Stomach smooth muscle (tissue), 2 donors: ENCODE data around the gene CNTNAP5.

ENCODE experiments used
- H3K27ac ChIP-seq: one replicate; pipeline ENCODE4 v1.7.0; 2013; ENCODE audit warnings: mild to moderate bottlenecking, low read length, inconsistent platforms
- H3K27me3 ChIP-seq, 2 donors: one replicate each; pipeline ENCODE4 v1.7.0; 2013; ENCODE audit warnings: low read length in 2 of 2; ENCODE audit not compliant: insufficient read depth in 2 of 2, control insufficient read depth in 1 of 2
- H3K36me3 ChIP-seq, 2 donors: one replicate each; pipeline ENCODE4 v1.7.0; 2013; ENCODE audit warnings: low read length in 2 of 2; ENCODE audit not compliant: control insufficient read depth in 2 of 2, insufficient read depth in 2 of 2
- H3K4me1 ChIP-seq: one replicate; pipeline ENCODE4 v1.7.0; 2013; ENCODE audit warnings: low read length; ENCODE audit not compliant: control insufficient read depth, insufficient read depth
- H3K4me3 ChIP-seq, 2 donors: one replicate each; pipeline ENCODE4 v1.7.0; 2013; ENCODE audit warnings: low read length in 2 of 2
- H3K9ac ChIP-seq, 2 donors: one replicate each; pipeline ENCODE4 v1.7.0; 2013; ENCODE audit warnings: low read length in 2 of 2, mild to moderate bottlenecking in 1 of 2
- H3K9me3 ChIP-seq, 2 donors: one replicate each; pipeline ENCODE4 v1.7.0; 2013; ENCODE audit warnings: low read length in 2 of 2; ENCODE audit not compliant: control insufficient read depth in 2 of 2
- donor health status: healthy.
- donor health status: Pancreatic carcinoma.

The CNTNAP5 gene

GRCh38 chr2:124482551-124482950, 457.5 kb downstream of the CNTNAP5 start:
- H3K27me3 ChIP-seq = no peaks in the 10 kb centered on the region
- no peak overlapping the region for H3K9ac ChIP-seq
- no peaks in the 10 kb centered on the region for H3K36me3 ChIP-seq
- no peak overlapping the region for H3K27ac ChIP-seq
- peaks cover 0 to 3% of the 10 kb centered on the region in 2 donors for H3K9me3 ChIP-seq
- H3K4me1 ChIP-seq = no peaks in the 10 kb centered on the region
- no peak overlapping the region for H3K4me3 ChIP-seq

GRCh38 chr2:124485659-124486058, 460.6 kb downstream of the CNTNAP5 start:
- no peaks in the 10 kb centered on the region for H3K4me1 ChIP-seq
- H3K9ac ChIP-seq = no peak overlapping the region
- no peak overlapping the region for H3K4me3 ChIP-seq
- H3K36me3 ChIP-seq = no peaks in the 10 kb centered on the region
- H3K27ac ChIP-seq = no peak overlapping the region
- peaks cover 0 to 3% of the 10 kb centered on the region in 2 donors for H3K9me3 ChIP-seq
- H3K27me3 ChIP-seq = no peaks in the 10 kb centered on the region

- H3K4me3 ChIP-seq = no peak overlapping the region
- no peaks in the 10 kb centered on the region for H3K4me1 ChIP-seq
- H3K36me3 ChIP-seq = no peaks in the 10 kb centered on the region
- H3K27ac ChIP-seq = no peak overlapping the region
- H3K27me3 ChIP-seq = no peaks in the 10 kb centered on the region
- no peak overlapping the region for H3K9ac ChIP-seq
- peaks cover 0 to 3% of the 10 kb centered on the region in 2 donors for H3K9me3 ChIP-seq
Observed at GRCh38 chr2:124489686-124490085, 464.6 kb downstream of the CNTNAP5 start.

- no peak overlapping the region for H3K4me3 ChIP-seq
- H3K4me1 ChIP-seq = no peaks in the 10 kb centered on the region
- H3K9me3 ChIP-seq = no peaks in the 10 kb centered on the region
- H3K27me3 ChIP-seq = no peaks in the 10 kb centered on the region
- H3K36me3 ChIP-seq = no peaks in the 10 kb centered on the region
- no peak overlapping the region for H3K27ac ChIP-seq
- no peak overlapping the region for H3K9ac ChIP-seq
Observed at GRCh38 chr2:124501575-124502152, 476.6 kb downstream of the CNTNAP5 start.

GRCh38 chr2:124514236-124514635, 489.1 kb downstream of the CNTNAP5 start:
- H3K36me3 ChIP-seq = no peaks in the 10 kb centered on the region
- no peak overlapping the region for H3K27ac ChIP-seq
- H3K4me1 ChIP-seq = no peaks in the 10 kb centered on the region
- no peaks in the 10 kb centered on the region for H3K27me3 ChIP-seq
- no peak overlapping the region for H3K4me3 ChIP-seq
- H3K9ac ChIP-seq = no peak overlapping the region
- no peaks in the 10 kb centered on the region for H3K9me3 ChIP-seq

- no peak overlapping the region for H3K27ac ChIP-seq
- no peaks in the 10 kb centered on the region for H3K36me3 ChIP-seq
- H3K9me3 ChIP-seq = no peaks in the 10 kb centered on the region
- H3K9ac ChIP-seq = no peak overlapping the region
- no peak overlapping the region for H3K4me3 ChIP-seq
- H3K27me3 ChIP-seq = no peaks in the 10 kb centered on the region
- peaks cover 17% of the 10 kb centered on the region for H3K4me1 ChIP-seq
Observed at GRCh38 chr2:124520953-124521352, 495.9 kb downstream of the CNTNAP5 start.

- Histone ChIP-seq H3K9ac (no peak overlapping the region), H3K4me3 (no peak overlapping the region), H3K36me3 (no peaks in the 10 kb centered on the region), H3K27ac (no peak overlapping the region), H3K27me3 (no peaks in the 10 kb centered on the region), H3K9me3 (no peaks in the 10 kb centered on the region), H3K4me1 (peaks cover 17% of the 10 kb centered on the region)
Observed at GRCh38 chr2:124523096-124523495, 498.0 kb downstream of the CNTNAP5 start.

GRCh38 chr2:124524155-124524915, 499.2 kb downstream of the CNTNAP5 start:
- Histone ChIP-seq H3K4me1 (peaks cover 17% of the 10 kb centered on the region), H3K9ac (no peak overlapping the region), H3K4me3 (no peak overlapping the region), H3K27me3 (no peaks in the 10 kb centered on the region), H3K27ac (peak overlapping the region; percentile 6), H3K9me3 (no peaks in the 10 kb centered on the region), H3K36me3 (no peaks in the 10 kb centered on the region)

- H3K36me3 ChIP-seq = no peaks in the 10 kb centered on the region
- peaks cover 17% of the 10 kb centered on the region for H3K4me1 ChIP-seq
- no peak overlapping the region for H3K27ac ChIP-seq
Observed at GRCh38 chr2:124526221-124526620, 501.1 kb downstream of the CNTNAP5 start.

GRCh38 chr2:124530203-124530602, 505.1 kb downstream of the CNTNAP5 start:
- H3K4me1 ChIP-seq = peaks cover 21% of the 10 kb centered on the region
- H3K9ac ChIP-seq = no peak overlapping the region
- no peaks in the 10 kb centered on the region for H3K36me3 ChIP-seq
- no peak overlapping the region for H3K27ac ChIP-seq
- H3K4me3 ChIP-seq = no peak overlapping the region
- no peaks in the 10 kb centered on the region for H3K9me3 ChIP-seq
- no peaks in the 10 kb centered on the region for H3K27me3 ChIP-seq

More at GRCh38 chr2:124526221-124526620, 501.1 kb downstream of the CNTNAP5 start:
- no peaks in the 10 kb centered on the region for H3K27me3 ChIP-seq
- no peaks in the 10 kb centered on the region for H3K9me3 ChIP-seq
- no peak overlapping the region for H3K9ac ChIP-seq
- H3K4me3 ChIP-seq = no peak overlapping the region
